HG02852 (cell line): ENCODE data around the gene ZNF25.
A peak's percentile ranks its signal among the peaks of the same experiment; 100 is the strongest.
"Not testable (repeated sequence)": the region's sequence is repeated elsewhere in the genome, so short reads cannot be mapped to it uniquely, and the experiment has no call there.

Experiments used
- ATAC-seq: cut with Tn5 transposase; IDR thresholded peaks from one replicate; pipeline ENCODE4 v1.9.1; 2021; ENCODE audit warnings: mild to moderate bottlenecking, moderate library complexity; ENCODE audit not compliant: unreplicated experiment

ZNF25 gene

DNA sequence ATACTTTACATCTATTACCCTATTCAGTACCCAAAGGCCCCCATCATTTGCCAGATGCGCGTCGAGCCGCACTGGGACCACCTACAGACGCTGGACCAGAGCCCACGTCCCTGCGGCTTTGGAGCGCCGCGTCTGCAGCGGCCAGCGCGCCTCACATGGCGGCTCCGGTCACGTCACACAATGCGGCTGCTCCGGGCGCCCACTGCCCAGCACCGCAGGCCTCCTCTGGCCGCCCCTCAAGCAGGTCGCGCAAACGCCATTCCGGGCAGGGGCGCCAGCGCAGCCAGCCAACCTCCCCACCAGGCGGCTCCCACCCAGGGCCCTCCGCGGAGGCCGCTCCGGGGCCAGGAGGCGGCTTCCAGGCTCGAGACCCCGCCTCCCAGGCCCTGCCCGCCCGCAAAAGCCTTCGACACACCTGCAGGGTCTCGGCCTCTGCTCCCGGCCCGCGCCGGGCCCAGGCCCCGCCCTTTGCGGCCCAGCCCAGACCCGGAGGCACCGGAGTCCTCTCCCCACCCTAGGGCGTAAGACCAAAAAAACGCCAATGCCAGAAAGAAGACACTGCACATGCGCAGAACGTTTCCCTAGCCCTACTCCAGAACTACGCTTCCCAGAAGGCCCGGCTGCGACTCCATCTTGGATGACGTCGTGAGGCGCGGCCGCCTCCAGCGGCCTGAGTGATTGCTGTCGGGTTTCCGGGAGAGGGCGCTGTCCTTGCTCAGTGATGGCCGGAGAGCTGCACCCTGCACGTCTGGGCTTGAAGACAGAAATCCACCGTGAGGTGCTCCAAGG is at the start of gene ZNF25:
Gene ZNF25 (minus strand): TSS at position 557 of the 789 bp plus-strand sequence. CDS start 4,925 bp downstream, outside the sequence.
- ATAC-seq: peak; percentile 93

DNA sequence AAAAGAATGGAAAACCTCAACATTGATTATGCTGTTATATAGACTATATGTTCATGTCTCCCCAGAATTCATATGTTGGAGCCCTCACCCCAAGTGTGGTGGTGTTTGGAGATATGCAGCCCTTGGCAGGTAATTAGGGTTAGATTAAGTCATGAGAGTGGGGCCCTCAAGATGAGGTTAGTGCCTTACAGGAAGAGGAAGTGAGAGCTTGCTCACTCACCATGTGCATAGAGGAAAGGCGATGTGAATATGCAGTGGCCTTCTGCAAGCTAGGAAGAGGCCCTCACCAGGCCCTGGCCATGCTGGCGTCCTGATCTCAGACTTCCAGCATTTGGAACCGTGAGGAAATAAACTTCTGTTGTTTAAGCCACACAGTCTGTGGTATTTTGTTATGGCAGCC is 48.8 kb upstream of the ZNF25 start:
- peak; percentile 93 for ATAC-seq

DNA sequence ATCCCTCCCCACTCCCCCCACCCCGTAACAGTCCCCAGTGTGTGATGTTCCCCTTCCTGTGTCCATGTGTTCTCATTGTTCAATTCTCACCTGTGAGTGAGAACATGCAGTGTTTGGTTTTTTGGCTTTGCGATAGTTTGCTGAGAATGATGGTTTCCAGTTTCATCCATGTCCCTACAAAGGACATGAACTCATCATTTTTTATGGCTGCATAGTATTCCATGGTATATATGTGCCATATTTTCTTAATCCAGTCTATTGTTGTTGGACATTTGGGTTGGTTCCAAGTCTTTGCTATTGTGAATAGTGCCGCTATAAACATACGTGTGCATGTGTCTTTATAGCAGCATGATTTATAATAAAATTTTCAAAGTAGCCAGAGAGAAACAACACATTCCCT is 42.7 kb upstream of the ZNF25 start:
- not testable (repeated sequence) for ATAC-seq

DNA sequence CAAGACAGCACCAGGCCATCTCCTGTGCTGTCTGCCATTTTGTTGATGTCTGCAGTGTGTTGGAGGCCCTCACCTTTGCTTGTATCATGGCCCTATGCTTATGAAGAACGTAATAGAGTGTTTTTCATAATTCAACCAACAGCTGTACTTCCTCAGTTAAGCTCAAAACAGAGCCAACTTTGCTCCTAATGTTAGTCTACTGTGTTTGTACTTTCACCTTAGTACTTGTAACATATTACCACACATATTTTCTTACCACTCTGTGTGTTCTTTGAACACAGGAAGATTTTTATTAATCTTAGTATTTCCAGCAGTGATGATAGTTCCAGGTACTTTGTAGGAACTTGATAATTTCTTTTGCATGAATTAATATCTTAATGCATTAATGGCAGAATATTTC is 39.9 kb upstream of the ZNF25 start:
- ATAC-seq: no peak

DNA sequence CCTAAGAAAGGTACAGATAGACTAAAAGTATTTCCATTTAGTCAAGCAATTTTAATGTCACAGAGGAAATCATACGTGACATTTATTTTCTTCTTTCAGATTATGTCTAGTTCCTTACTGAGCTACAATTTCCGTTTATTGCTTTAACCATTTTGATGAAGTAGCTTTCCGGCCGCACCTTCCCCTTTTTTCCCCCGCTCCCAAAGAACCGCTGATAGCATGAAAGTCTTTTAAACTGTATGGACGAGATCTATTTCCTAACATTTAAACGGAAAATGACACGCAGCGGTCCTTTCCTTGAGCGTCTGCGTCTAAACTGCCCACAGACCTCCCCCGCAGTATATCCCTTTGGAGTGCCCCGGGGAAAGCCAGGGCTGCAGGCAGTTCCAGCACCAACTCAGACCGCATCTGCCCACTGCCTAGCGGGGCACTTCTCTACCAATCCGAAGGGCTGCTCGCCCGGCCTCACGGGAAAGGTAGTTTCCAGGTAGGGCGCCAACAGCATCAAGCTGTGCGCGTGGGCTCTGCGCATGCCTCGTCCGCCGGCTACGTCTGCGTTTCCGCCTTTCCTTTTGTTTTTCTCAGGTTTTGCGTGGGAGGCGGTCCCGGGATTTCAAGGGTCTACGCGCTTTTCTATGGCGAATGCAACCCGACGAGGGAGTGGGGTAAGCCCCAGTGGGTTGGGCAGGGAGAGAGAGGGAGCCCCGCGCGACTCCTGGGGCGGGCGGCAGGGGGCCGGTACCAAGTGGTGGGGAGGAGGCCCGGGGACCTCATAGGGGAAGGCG is 33.9 kb upstream of the ZNF25 start, which contains the start of gene ZNF33A:
Gene ZNF33A (plus strand): TSS at position 557 of the 785 bp plus-strand sequence. CDS start 1,667 bp downstream, outside the sequence.
- peak; percentile 83 for ATAC-seq

DNA sequence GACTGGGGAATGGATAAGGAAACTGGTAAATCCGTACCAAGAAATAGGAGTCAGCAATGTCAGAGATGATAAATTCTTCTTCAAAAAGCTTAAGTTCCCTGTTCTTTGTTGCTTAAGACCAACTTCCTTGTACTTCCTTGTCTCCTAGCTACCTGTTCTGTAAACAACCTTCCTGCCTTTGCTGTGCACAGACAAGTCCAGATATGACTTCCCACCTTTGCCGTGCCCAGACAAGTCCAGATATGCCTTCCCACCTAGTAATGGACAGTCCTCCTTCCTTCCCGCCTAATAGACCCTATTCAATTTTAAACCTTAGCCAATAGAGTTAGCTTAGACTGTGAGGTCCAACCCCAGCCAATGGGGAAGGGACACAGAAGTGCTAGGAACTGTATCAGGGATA is 31.5 kb upstream of the ZNF25 start:
- ATAC-seq: no peak

DNA sequence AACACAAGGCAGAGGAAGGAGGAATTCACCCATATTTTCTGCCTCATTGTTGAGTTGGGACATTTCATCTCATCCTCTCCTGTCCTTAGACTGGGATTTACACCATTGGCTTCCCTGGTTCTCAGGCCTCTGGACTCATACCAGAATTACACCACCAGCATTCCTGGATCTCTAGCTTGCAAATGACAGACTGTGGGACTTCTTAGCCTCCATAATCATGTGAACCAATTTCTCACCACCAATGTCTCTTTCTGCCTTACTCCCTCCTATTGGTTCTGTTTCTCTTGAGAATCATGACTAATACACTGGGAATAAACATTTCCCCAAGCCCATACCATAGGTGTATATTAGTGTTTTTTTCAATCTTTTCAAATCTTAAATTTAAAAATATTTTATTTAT is 31.1 kb upstream of the ZNF25 start:
- no peak for ATAC-seq

DNA sequence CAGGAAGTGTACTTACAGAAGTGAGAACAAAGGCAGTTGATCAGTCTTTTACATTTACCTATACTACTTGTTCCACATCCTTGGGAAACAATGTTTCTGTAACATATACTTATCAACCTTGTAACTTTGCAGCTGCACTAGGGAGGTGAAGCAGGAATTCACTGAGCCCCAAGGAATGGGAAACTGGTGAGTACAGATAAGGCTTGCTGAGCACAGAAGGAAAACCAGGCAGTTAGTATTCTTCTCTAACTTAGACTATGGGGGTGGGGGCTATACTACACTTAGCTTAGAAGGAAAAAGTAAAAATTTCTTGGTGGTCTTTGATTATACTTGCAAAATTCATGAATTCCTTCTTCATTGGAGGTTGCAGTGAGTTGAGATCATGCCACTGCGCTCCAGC is 27.1 kb upstream of the ZNF25 start:
- no peak for ATAC-seq

DNA sequence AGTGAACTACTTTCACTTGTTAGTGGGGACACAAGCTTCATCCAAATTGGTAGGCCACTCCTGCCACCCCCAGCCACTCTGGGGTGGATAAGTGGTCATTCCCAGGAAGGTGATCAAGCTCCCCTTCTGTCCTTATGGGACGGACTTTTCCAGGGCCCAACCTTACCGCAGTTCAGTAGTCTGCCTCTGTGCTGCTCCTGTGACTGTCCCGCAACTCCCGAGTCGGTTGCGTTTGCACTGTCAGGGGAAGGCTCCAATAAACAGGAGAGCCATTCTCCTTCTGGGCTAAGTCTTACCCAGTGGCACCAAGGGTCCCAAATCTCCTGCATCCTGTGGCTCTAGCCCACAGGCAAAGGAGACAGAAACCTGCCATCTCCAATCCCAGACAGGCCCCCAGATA is 26.6 kb upstream of the ZNF25 start:
- no peak for ATAC-seq

DNA sequence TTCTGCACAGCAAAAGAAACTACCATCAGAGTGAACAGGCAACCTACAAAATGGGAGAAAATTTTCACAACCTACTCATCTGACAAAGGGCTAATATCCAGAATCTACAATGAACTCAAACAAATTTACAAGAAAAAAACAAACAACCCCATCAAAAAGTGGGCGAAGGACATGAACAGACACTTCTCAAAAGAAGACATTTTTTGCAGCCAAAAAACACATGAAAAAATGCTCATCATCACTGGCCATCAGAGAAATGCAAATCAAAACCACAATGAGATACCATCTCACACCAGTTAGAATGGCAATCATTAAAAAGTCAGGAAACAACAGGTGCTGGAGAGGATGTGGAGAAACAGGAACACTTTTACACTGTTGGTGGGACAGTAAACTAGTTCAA is 24.0 kb upstream of the ZNF25 start:
- not testable (repeated sequence) for ATAC-seq

DNA sequence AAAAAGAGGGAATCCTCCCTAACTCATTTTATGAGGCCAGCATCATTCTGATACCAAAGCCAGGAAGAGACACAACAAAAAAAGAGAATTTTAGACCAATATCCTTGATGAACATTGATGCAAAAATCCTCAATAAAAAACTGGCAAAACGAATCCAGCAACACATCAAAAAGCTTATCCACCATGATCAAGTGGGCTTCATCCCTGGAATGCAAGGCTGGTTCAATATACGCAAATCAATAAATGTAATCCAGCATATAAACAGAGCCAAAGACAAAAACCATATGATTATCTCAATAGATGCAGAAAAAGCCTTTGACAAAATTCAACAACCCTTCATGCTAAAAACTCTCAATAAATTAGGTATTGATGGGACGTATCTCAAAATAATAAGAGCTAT is 22.5 kb upstream of the ZNF25 start:
- ATAC-seq: not testable (repeated sequence)

DNA sequence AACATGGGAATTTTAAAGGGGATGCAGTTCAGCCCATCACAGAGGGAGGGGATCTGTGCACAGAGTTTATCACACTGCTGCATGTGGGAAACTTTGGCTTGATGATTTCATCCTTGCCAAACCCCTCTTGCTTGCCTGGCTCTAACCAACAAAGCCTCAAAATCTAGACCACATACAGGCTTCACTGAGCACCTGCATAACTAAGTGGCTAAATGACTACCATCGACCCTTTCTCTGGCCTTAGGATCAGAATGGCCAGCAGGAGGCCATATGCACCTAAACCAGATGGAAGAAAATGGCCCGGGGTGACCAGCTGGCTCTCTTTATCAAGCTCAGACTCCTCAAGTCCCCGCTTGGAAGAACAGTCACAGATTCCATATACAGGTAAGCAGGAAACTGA is 15.6 kb upstream of the ZNF25 start:
- ATAC-seq: no peak

DNA sequence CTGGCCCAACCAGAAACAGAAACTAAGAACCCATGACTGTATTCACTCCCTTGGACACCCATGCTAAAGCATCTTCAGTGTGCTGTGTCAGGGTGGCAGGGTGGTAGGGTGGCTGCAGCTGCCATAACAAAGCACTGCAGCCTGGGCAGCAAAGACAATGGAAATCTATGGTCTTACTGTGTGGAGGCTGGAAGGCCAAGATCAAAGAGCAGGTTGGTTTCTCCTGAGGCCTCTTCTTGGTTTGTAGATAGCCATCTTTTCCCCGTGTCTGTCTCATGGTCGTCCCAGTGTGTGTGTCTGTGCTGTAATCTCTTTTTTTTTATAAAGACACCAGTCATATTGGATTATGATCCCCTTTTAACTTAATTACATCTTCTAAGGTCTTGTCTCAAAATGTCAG is 15.2 kb upstream of the ZNF25 start:
- ATAC-seq: no peak

DNA sequence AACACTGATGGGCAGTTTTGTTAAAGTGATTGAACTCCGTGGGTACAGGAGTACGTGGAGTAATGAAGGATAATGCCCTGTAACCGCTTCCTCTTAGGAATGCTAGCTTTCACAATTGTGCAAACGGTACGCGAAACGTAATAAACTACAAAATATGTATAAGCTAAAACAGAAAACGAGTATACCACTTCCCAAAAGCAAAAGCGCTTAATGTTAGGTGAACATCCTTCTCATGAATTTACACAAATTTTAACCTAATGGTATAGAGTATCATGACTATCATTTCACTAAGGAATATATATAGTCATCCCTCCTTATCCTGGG is 395 bp upstream of the ZNF25 start:
- peak; percentile 0 for ATAC-seq

DNA sequence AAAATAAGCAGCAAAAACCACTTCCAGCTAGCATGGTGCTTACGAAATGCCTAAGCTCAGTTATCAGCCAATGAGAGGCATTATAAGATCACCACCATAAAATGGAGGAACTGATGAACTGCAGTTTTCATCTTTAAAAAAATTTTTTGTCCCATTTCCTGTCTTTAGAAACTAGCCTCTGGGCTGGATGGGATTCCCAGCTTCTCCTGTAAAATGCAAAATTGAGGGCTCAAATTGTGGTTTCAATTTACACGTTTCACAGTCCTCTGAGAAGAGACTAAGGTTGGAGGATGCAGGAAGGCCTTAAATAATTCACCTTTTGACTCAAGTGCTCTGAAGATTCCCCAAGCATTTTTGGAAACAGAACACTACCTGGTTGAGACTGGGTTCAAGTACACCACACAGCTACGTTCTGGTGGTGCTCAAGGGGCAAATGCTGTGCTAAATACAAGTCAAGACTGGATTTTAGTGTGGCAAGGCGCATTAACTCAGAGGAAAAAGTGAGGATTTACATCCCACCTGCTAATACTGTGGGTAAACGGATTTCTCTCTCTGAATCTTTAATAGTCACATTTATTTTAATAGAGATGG is 951 bp downstream of the ZNF25 start:
- ATAC-seq: no peak

DNA sequence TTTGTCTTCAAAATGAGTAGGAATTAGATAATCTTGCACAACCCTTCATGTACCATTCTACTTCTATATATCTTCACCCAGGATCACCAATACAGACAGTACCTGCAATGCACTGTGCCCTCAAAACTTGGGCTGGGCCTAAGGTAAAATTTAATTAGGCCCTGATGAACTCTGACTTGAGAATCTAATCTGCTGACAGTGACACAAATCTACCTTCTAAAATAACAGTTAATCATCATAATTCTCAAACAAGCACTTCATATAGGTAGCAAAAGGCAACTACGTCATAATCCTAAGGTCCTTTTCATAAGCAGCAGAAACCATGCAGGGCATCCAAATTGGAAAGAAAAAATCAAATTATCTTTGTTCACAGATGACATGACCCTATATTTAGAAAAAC is 4.1 kb downstream of the ZNF25 start:
- ATAC-seq: no peak

DNA sequence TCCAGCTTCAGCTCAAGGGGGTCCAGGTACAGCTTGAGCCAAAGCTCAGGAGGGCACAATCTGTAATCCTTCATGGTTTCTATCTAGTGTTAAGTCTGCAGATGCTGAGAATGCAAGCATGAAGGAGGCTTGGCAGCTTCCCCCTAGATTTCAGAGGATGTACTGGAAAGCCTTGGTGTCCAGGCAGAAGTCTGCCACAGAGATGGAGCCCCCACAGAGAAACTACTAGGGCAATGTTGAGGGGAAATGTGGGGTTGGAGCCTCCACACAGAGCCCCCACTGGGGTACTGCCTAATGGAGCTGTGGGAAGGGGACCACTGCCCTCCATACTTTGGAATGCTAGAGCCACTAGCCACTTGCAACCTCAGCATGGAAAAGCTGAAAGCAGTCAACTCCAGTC is 11.4 kb downstream of the ZNF25 start:
- no peak for ATAC-seq

DNA sequence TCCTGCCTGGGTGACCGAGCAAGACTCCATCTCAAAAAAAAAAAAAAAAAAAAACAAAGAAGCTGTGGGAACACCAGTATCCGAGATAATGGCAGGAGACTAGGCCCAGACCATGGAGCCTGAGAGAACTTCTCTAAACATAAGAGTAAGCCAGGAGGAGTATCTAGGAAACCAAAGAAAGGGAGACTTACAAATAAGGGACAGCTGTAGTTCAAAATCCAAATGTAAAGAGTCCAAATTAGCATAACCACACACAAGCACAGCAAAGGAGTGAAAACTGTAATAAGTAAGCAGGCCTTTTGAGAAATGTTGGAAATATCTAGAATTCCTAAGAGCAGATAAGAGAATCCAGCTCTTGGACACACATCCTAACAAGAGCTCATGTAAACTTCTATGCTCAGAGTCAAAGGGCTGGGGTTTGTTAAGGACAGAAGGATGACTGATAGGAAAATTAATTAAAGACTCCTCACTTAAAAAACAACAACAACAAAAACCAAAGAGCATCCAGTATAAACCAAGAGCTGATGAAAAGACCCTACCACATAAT is 15.8 kb downstream of the ZNF25 start:
- ATAC-seq: no peak

DNA sequence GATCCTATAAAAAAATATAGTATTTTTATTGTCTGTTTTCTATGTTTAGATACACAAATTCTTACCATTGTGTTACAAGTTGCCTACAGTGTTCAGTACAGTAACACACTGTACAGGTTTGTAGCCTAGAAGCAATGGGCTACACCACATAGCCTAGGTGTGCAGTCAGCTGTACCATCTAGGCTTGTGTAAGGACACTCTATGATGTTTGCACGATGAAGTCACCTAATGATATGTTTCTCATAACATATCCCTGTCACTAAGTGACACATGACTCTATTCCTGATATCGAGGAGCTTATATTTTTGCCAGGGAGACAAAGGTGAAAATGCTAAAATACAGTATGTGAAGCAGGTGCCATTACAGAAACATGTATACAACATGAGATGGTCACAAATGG is 18.6 kb downstream of the ZNF25 start:
- no peak for ATAC-seq

DNA sequence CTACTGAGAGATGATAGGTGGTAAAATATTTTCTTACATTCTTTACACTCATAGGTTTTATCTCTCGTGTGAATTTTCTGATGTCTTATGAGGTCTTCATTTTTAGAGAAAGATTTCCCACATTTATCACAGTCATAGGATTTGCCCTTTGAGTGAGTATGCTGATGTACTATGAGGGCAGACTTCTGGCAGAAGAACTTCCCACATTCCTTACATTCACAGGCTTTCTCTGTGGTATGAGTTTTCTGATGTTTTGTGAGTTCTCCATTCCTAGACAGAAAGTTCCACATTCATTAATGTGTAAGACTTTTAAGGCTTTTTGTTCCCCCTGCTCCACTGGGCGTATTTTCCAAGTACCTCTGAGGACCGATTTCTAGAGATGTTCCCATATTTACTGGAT is 23.5 kb downstream of the ZNF25 start:
- ATAC-seq: no peak

DNA sequence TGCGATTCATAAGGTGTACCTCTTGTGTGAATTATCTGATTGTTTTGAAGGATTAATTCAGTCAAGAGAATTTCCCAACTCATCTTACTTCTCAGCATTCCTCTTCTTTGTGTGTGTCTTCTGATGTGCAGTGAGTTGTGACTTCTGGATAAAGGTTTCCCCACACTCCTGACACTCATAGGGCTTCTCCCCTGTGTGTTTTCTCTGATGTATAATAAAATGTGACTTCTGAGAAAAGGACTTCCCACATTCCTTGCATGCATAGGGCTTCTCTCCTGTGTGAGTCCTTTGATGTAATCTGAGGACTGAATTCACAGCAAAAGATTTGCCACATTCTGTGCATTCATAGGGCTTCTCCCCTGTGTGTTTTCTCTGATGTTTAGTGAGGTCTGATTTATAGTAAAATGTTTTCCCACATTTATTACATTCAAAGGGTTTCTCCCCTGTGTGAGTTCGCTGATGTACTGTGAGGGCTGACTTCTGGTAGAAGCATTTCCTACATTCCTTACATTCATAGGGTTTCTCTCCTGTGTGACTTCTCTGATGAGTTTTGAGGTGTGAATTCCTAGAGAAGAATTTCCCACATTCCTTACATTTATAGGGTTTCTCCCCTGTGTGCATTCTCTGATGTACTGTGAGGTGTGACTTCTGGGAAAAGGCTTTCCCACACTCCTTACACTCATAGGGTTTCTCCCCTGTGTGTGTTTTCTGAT is 24.2 kb downstream of the ZNF25 start:
- ATAC-seq: no peak
